Endodermal cell (in vitro differentiated cells): ENCODE results near the gene HTRA2. TPM values are rescaled to one million over a fixed set of nuclear protein-coding genes. Genes with fewer than 3 reads are reported as not detected.
A peak's percentile ranks its signal among the peaks of the same experiment; 100 is the strongest.

Source experiments
- DNase-seq: peaks from one replicate; pipeline ENCODE4 v3.0.0-alpha.2; 2017
- H3K27ac ChIP-seq: 2 replicates; pipeline ENCODE4 v1.5.1; 2013; ENCODE audit warnings: mild to moderate bottlenecking, low read depth, low read length, moderate library complexity
- H3K27me3 ChIP-seq: 2 replicates; pipeline ENCODE4 v1.6.1; 2013; ENCODE audit warnings: mild to moderate bottlenecking, low read length, moderate library complexity; ENCODE audit not compliant: insufficient read depth, control insufficient read depth, poor library complexity, severe bottlenecking
- H3K36me3 ChIP-seq: 2 replicates; pipeline ENCODE4 v1.7.0; 2013; ENCODE audit warnings: mild to moderate bottlenecking, low read length, moderate library complexity; ENCODE audit not compliant: control insufficient read depth, insufficient read depth
- H3K4me1 ChIP-seq: one replicate; pipeline ENCODE4 v1.7.0; 2013; ENCODE audit warnings: low read length; ENCODE audit not compliant: control insufficient read depth, insufficient read depth
- H3K4me3 ChIP-seq: 2 replicates; pipeline ENCODE4 v1.5.1; 2013; ENCODE audit warnings: mild to moderate bottlenecking, low read length, moderate library complexity
- H3K9ac ChIP-seq: 2 replicates; pipeline ENCODE4 v1.6.1; 2013; ENCODE audit warnings: mild to moderate bottlenecking, low read length, moderate library complexity; ENCODE audit not compliant: poor library complexity, severe bottlenecking; ENCODE audit errors: extremely low read depth
- H3K9me3 ChIP-seq: 2 replicates; pipeline ENCODE4 v1.6.1; 2013; ENCODE audit warnings: mild to moderate bottlenecking, low read length, moderate library complexity; ENCODE audit not compliant: control insufficient read depth
- H3K27ac Mint-ChIP-seq: 2 replicates; pipeline ENCODE4 v1.8.0; 2020; ENCODE audit warnings: mixed read lengths
- H3K27me3 Mint-ChIP-seq: 2 replicates; pipeline ENCODE4 v1.8.0; 2021; ENCODE audit warnings: mild to moderate bottlenecking, mixed read lengths; ENCODE audit not compliant: insufficient read depth
- H3K36me3 Mint-ChIP-seq: 2 replicates; pipeline ENCODE4 v1.8.0; 2020; ENCODE audit warnings: low read depth, mixed read lengths
- H3K4me1 Mint-ChIP-seq: 2 replicates; pipeline ENCODE4 v1.8.0; 2020; ENCODE audit warnings: mixed read lengths
- H3K4me3 Mint-ChIP-seq: 2 replicates; pipeline ENCODE4 v1.8.0; 2020; ENCODE audit warnings: mild to moderate bottlenecking, moderate library complexity, mixed read lengths
- H3K9me3 Mint-ChIP-seq: 2 replicates; pipeline ENCODE4 v1.8.0; 2020; ENCODE audit warnings: mild to moderate bottlenecking, mixed read lengths
- WGBS, 2 experiments: methylation state at CpG; one replicate each; pipeline versions ENCODE4 v1.1.5 to v1.1.7; 2013; ENCODE audit warnings: missing lambda C conversion rate in 2 of 2, mixed read lengths in 1 of 2; ENCODE audit not compliant: insufficient coverage in 1 of 2, insufficient read length in 1 of 2; 5-methylcytosine and 5-hydroxymethylcytosine counted together
- total RNA-seq, 2 donors: library from RNA; stranded (reverse); fragmentation: NEBNext Ultra II Directional in 1 of 2; extraction: Animal tissue kit (Norgen Biotek cat#: 25700) in 1 of 2; gene quantifications; 2 replicates in 1 of 2; 3 replicates in 1 of 2; pipeline ENCODE4 v1.2.1, GENCODE V29; 2021
- TF ChIP-seq, protein P1 (sequence below): fragments of 200-600 bp; sonication (generic); conservative IDR thresholded peaks from 2 replicates; pipeline ENCODE4 v1.5.0; 2021; ENCODE audit warnings: antibody characterized with exemption, mild to moderate bottlenecking

The HTRA2 gene
- total RNA-seq, 2 donors from 2014 or later, result 32.8 to 38.9 TPM

DNA sequence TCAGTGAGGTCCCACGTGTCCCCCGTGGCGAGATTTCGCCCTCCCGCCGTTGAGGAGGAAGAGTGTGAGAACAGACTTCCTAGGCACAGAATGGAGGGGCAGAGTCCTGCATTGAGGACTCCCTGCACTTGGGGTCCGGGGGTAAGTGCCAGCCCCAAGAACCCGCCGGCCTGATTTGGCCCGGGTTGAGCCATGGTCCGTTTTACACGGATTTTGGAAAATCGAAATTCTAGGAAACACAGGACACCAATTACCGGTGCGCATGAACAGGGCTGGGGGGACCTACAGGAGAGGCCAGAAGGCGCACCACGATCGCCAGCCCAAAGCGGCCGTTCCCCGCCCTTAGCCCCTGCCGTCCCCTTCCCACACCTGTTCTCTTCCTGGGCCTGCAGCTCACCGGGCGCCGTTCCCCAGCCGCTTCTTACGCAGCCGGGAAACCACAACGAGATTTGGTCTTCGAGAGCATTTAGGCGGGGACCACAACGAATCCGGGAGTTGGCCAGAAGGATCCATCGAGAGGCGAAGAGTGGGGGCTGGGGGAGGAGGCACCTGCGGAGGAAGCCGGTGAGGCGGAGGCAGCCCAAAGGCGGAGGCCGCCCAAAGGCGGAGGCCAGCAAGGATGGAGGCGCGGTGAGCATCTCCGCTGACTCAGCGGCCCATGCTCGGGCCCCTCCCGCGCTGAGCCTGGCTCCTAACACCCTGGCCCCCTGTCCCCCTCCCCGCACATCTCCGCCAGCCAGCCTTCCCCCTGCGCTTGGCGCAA, 15.9 kb upstream of the HTRA2 start:
- Histone ChIP-seq H3K9ac (no peak overlapping the region), H3K4me3 (no peak overlapping the region), H3K27me3 (peaks cover 93% of the 10 kb centered on the region), H3K4me1 (peaks cover 3% of the 10 kb centered on the region), H3K36me3 (no peaks in the 10 kb centered on the region), H3K27ac (no peak overlapping the region), H3K9me3 (peaks cover 9% of the 10 kb centered on the region)
- WGBS, 2 experiments, result 2 to 3% methylated on average over 9 to 52 of the region's 52 CpGs
- H3K9me3 Mint-ChIP-seq, result peaks cover 9% of the 10 kb centered on the region
- H3K27ac Mint-ChIP-seq, result no peak overlapping the region
- TF ChIP-seq, protein P1, sequence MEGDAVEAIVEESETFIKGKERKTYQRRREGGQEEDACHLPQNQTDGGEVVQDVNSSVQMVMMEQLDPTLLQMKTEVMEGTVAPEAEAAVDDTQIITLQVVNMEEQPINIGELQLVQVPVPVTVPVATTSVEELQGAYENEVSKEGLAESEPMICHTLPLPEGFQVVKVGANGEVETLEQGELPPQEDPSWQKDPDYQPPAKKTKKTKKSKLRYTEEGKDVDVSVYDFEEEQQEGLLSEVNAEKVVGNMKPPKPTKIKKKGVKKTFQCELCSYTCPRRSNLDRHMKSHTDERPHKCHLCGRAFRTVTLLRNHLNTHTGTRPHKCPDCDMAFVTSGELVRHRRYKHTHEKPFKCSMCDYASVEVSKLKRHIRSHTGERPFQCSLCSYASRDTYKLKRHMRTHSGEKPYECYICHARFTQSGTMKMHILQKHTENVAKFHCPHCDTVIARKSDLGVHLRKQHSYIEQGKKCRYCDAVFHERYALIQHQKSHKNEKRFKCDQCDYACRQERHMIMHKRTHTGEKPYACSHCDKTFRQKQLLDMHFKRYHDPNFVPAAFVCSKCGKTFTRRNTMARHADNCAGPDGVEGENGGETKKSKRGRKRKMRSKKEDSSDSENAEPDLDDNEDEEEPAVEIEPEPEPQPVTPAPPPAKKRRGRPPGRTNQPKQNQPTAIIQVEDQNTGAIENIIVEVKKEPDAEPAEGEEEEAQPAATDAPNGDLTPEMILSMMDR, result no peak
- H3K4me3 Mint-ChIP-seq, result peak overlapping the region; percentile 42
- peaks cover 89% of the 10 kb centered on the region for H3K27me3 Mint-ChIP-seq
- peaks cover 2% of the 10 kb centered on the region for H3K36me3 Mint-ChIP-seq
- DNase-seq, result peak; percentile 71
- peaks cover 10% of the 10 kb centered on the region for H3K4me1 Mint-ChIP-seq

DNA sequence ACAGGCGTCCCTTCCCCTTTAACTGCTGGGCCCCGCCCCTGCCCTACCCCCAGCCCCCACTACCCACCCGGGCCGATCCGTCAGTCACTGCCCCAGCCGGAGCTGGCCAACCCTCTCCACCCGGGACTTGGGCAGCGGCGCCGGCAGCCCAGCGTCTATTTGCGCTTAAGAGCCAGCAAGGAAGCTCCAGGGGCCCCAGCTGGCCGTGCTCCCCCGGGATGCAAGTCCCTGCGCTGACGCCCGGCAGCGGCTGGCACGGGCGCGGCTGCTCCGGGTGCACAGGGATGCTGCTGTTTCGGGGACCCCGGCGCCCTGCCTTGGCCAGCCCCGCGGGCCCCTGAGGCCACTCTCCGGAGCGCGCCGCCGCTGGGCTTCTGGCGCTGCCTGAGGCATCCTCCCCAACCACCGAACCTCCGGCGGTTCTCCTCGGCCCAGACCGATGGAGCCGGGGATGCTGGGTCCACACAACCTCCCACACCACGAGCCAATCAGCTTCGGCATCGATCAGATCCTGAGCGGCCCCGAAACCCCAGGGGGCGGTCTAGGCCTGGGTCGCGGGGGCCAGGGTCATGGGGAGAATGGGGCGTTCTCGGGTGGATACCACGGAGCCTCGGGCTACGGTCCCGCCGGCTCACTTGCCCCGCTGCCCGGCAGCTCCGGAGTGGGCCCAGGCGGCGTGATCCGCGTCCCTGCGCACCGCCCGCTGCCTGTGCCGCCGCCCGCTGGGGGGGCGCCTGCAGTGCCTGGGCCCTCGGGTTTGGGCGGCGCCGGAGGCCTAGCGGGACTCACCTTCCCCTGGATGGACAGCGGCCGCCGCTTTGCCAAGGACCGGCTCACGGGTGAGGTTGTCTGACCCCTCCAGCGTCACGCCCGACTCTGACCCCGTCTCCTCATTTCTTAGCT, 15.1 kb upstream of the HTRA2 start, which contains the start of gene TLX2:
TSS of gene TLX2 (plus strand) at position 83 of the 903 bp plus-strand sequence. CDS start at position 440, 357 bp downstream.
- Mint-ChIP-seq H3K4me1 (peaks cover 9% of the 10 kb centered on the region), H3K36me3 (peaks cover 2% of the 10 kb centered on the region), H3K4me3 (peak within 1 kb of the TSS; percentile 44), H3K27me3 (peaks cover 96% of the 10 kb centered on the region), H3K27ac (no peak within 1 kb of the TSS), H3K9me3 (peaks cover 9% of the 10 kb centered on the region)
- Histone ChIP-seq H3K9ac (no peak within 1 kb of the TSS), H3K27me3 (peaks cover 100% of the 10 kb centered on the region), H3K4me1 (peaks cover 3% of the 10 kb centered on the region), H3K4me3 (no peak within 1 kb of the TSS), H3K9me3 (peaks cover 9% of the 10 kb centered on the region), H3K27ac (no peak within 1 kb of the TSS), H3K36me3 (no peaks in the 10 kb centered on the region)
- DNase-seq, result peak; percentile 76
- 3 to 5% methylated on average over 16 to 82 of the region's 82 CpGs for WGBS, 2 experiments
- TF ChIP-seq, protein P1, result no peak

DNA sequence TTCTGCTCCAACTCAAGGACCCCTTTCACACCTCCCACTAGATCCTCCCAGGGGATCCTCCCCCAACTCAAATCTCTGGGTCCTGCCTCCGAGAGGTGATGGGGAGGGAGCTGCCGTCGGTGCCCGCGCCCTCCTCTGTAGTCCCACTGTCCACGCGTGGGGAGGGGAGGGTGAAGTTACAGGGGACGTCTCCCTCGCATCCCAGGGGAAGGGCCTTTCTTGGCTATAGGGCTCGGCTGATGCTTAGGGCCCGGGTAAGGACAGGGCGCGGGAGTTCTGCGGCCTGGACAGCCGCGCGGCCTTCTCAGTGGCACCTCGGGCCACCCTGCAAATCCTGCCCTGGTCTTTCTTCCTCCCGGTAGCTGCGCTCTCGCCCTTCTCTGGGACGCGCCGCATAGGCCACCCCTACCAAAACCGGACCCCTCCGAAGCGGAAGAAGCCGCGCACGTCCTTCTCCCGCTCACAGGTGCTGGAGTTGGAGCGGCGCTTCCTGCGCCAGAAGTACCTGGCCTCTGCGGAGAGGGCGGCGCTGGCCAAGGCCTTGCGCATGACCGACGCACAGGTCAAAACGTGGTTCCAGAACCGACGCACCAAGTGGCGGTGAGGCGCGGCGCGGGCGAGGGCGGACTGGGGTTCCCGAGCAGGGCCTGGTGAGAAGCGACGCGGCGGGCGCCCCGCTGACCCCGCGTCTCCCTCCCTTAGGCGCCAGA, 14.3 kb upstream of the HTRA2 start:
- Histone ChIP-seq H3K4me3 (no peak overlapping the region), H3K9me3 (peaks cover 9% of the 10 kb centered on the region), H3K27me3 (peaks cover 100% of the 10 kb centered on the region), H3K4me1 (peaks cover 3% of the 10 kb centered on the region), H3K36me3 (no peaks in the 10 kb centered on the region), H3K9ac (no peak overlapping the region), H3K27ac (no peak overlapping the region)
- Mint-ChIP-seq H3K4me3 (peak overlapping the region; percentile 44), H3K36me3 (peaks cover 2% of the 10 kb centered on the region), H3K27me3 (peaks cover 96% of the 10 kb centered on the region), H3K4me1 (peaks cover 9% of the 10 kb centered on the region), H3K27ac (no peak overlapping the region), H3K9me3 (peaks cover 9% of the 10 kb centered on the region)
- WGBS, 2 experiments, result 7 to 8% methylated on average over 24 to 60 of the region's 60 CpGs
- TF ChIP-seq, protein P1, result peak; percentile 25
- peak; percentile 85 for DNase-seq
